IMR-90 (cell line): ENCODE results near the gene ALDH1L2. TPM values are rescaled to one million over a fixed set of nuclear protein-coding genes. Genes with fewer than 3 reads are reported as not detected.

Experiments
- ATAC-seq: fragments of 200-7000 bp; cut with Tn5 transposase; 2 replicates; pipeline ENCODE4 v1.9.1; 2020; ENCODE audit warnings: low read depth, mild to moderate bottlenecking, moderate library complexity
- BruUV-seq: library from RNA; stranded (reverse); fragments of 400-500 nt; replicated peaks from 2 replicates; lab custom pipeline; 2021; lab: Mats Ljungman, UMichigan
- CTCF ChIA-PET: fragments of 300-600 bp; formaldehyde crosslinking; extraction: SDS; loops from one replicate; lab custom pipeline; 2021; ENCODE audit warnings: antibody characterized with exemption; lab: Yijun Ruan, JAX
- POLR2A ChIA-PET: fragments of 300-600 bp; sonication (Branson Sonifier 250); formaldehyde crosslinking; loops from one replicate; lab custom pipeline; 2022; ENCODE audit warnings: antibody characterized with exemption; ENCODE audit not compliant: unreplicated experiment; lab: Charles Lee
- DNase-seq: peaks from one replicate; pipeline ENCODE4 v3.0.0; 2013
- H2AFZ ChIP-seq: replicated peaks from 2 replicates; pipeline ENCODE3; 2013; ENCODE audit warnings: low read length, mild to moderate bottlenecking; ENCODE audit not compliant: poor library complexity
- H2AK5ac ChIP-seq: 2 replicates; pipeline ENCODE4 v1.6.1; 2013; ENCODE audit warnings: low read depth, low read length, inconsistent platforms
- H2AK9ac ChIP-seq: replicated peaks from 2 replicates; pipeline ENCODE3; 2013; ENCODE audit warnings: mild to moderate bottlenecking, low read depth, low read length, moderate library complexity; ENCODE audit not compliant: poor library complexity
- H2BK120ac ChIP-seq: 2 replicates; pipeline ENCODE4 v1.6.1; 2013; ENCODE audit warnings: low read depth, low read length, inconsistent platforms
- H2BK15ac ChIP-seq: 3 replicates; pipeline ENCODE4 v1.6.1; 2013; ENCODE audit warnings: low read depth, low read length, inconsistent platforms
- H2BK20ac ChIP-seq: 2 replicates; pipeline ENCODE4 v1.6.1; 2013; ENCODE audit warnings: low read depth, mild to moderate bottlenecking, inconsistent platforms, low read length, moderate library complexity
- H2BK5ac ChIP-seq: 2 replicates; pipeline ENCODE4 v1.6.1; 2013; ENCODE audit warnings: mild to moderate bottlenecking, low read depth, low read length, inconsistent platforms; ENCODE audit not compliant: poor library complexity, severe bottlenecking
- H3K14ac ChIP-seq: replicated peaks from 2 replicates; pipeline ENCODE4 v1.6.1; 2013; ENCODE audit warnings: low read depth, low read length, inconsistent platforms
- H3K18ac ChIP-seq: 2 replicates; pipeline ENCODE4 v1.6.1; 2013; ENCODE audit warnings: low read depth, low read length, control low read depth
- H3K23ac ChIP-seq: 2 replicates; pipeline ENCODE4 v1.6.1; 2013; ENCODE audit warnings: low read depth, low read length, inconsistent platforms
- H3K27ac ChIP-seq: 2 replicates; pipeline ENCODE4 v1.5.1; 2013; ENCODE audit warnings: mild to moderate bottlenecking, control low read depth, low read length; ENCODE audit not compliant: insufficient read depth
- H3K27me3 ChIP-seq: 2 replicates; pipeline ENCODE4 v1.6.1; 2013; ENCODE audit warnings: low read length; ENCODE audit not compliant: control insufficient read depth, insufficient read depth
- H3K36me3 ChIP-seq: 2 replicates; pipeline ENCODE4 v1.6.1; 2013; ENCODE audit warnings: low read length, mixed read lengths; ENCODE audit not compliant: control insufficient read depth, insufficient read depth
- H3K4ac ChIP-seq: 2 replicates; pipeline ENCODE4 v1.6.1; 2013; ENCODE audit warnings: low read depth, low read length, inconsistent platforms
- H3K4me1 ChIP-seq: 2 replicates; pipeline ENCODE4 v1.6.1; 2013; ENCODE audit warnings: low read length, mixed read lengths; ENCODE audit not compliant: control insufficient read depth, insufficient read depth
- H3K4me2 ChIP-seq: 2 replicates; pipeline ENCODE4 v1.6.1; 2013; ENCODE audit warnings: low read depth, mild to moderate bottlenecking, control low read depth, low read length, moderate library complexity
- H3K4me3 ChIP-seq: 2 replicates; pipeline ENCODE4 v1.5.1; 2013; ENCODE audit warnings: low read depth, mild to moderate bottlenecking, control low read depth, low read length, moderate library complexity; ENCODE audit not compliant: insufficient read depth
- H3K56ac ChIP-seq: 2 replicates; pipeline ENCODE4 v1.6.1; 2013; ENCODE audit warnings: low read length, inconsistent platforms; ENCODE audit not compliant: insufficient read depth; ENCODE audit errors: extremely low read depth
- H3K79me1 ChIP-seq, 2 experiments: 2 replicates each; pipeline ENCODE4 v1.6.1; 2013; ENCODE audit warnings: low read length in 2 of 2, inconsistent platforms in 1 of 2, low read depth in 1 of 2
- H3K9ac ChIP-seq: 2 replicates; pipeline ENCODE4 v1.6.1; 2013; ENCODE audit warnings: low read depth, low read length, control low read depth
- H3K9me1 ChIP-seq: 2 replicates; pipeline ENCODE4 v1.6.1; 2013; ENCODE audit warnings: low read length, inconsistent platforms; ENCODE audit not compliant: insufficient read depth
- H3K9me3 ChIP-seq: 2 replicates; pipeline ENCODE4 v1.6.1; 2013; ENCODE audit warnings: low read length; ENCODE audit not compliant: control insufficient read depth, insufficient read depth
- H4K20me1 ChIP-seq: 2 replicates; pipeline ENCODE4 v1.6.1; 2013; ENCODE audit warnings: low read length, inconsistent platforms; ENCODE audit not compliant: insufficient read depth
- H4K5ac ChIP-seq: 2 replicates; pipeline ENCODE4 v1.6.1; 2013; ENCODE audit warnings: mild to moderate bottlenecking, low read depth, low read length, control low read depth
- H4K8ac ChIP-seq, 2 experiments: 2 replicates each; pipeline ENCODE4 v1.6.1; 2013; ENCODE audit warnings: low read depth in 2 of 2, low read length in 2 of 2, control low read depth in 1 of 2, inconsistent platforms in 1 of 2
- H4K91ac ChIP-seq: 2 replicates; pipeline ENCODE4 v1.6.1; 2013; ENCODE audit warnings: low read depth, low read length, inconsistent platforms; ENCODE audit not compliant: insufficient read depth
- BHLHE40 ChIP-seq: fragments of 150-350 bp; IDR thresholded peaks from 2 replicates; pipeline ENCODE4 v1.6.1; 2016; ENCODE audit warnings: mild to moderate bottlenecking, low read depth, low read length
- CEBPB ChIP-seq: IDR thresholded peaks from 2 replicates; pipeline ENCODE4 v1.6.1; 2012; ENCODE audit warnings: low read depth, low read length, improper control_type of control experiment
- FOS ChIP-seq: fragments of 150-350 bp; IDR thresholded peaks from 2 replicates; pipeline ENCODE4 v1.6.1; 2016; ENCODE audit warnings: low read depth, low read length
- MAFK ChIP-seq: IDR thresholded peaks from 2 replicates; pipeline ENCODE4 v1.6.1; 2012; ENCODE audit warnings: low read depth, low read length, improper control_type of control experiment
- MAZ ChIP-seq: IDR thresholded peaks from 2 replicates; pipeline ENCODE4 v1.6.1; 2012; ENCODE audit warnings: low read depth, mild to moderate bottlenecking, low read length, improper control_type of control experiment, moderate library complexity, borderline replicate concordance
- MXI1 ChIP-seq: IDR thresholded peaks from 2 replicates; pipeline ENCODE4 v1.6.1; 2012; ENCODE audit warnings: low read depth, mild to moderate bottlenecking, low read length, moderate library complexity, borderline replicate concordance
- NFE2L2 ChIP-seq: fragments of 150-350 bp; IDR thresholded peaks from 2 replicates; pipeline ENCODE4 v1.6.1; 2016; ENCODE audit warnings: low read depth, mild to moderate bottlenecking, low read length
- POLR2A ChIP-seq: IDR thresholded peaks from 2 replicates; pipeline ENCODE4 v1.6.1; 2012; ENCODE audit warnings: mild to moderate bottlenecking, low read depth, low read length
- RAD21 ChIP-seq: IDR thresholded peaks from 2 replicates; pipeline ENCODE4 v1.6.1; 2012; ENCODE audit warnings: low read length, improper control_type of control experiment
- RCOR1 ChIP-seq: IDR thresholded peaks from 2 replicates; pipeline ENCODE4 v1.6.1; 2012; ENCODE audit warnings: mild to moderate bottlenecking, low read length, improper control_type of control experiment; ENCODE audit not compliant: insufficient replicate concordance
- RFX5 ChIP-seq: IDR thresholded peaks from 2 replicates; pipeline ENCODE4 v1.8.0; 2012; ENCODE audit warnings: low read depth, mild to moderate bottlenecking, low read length, moderate library complexity
- SMC3 ChIP-seq: fragments of 150-350 bp; IDR thresholded peaks from 2 replicates; pipeline ENCODE4 v1.6.1; 2016; ENCODE audit warnings: low read depth, mild to moderate bottlenecking, antibody characterized with exemption, low read length, moderate library complexity
- WGBS, 2 experiments: methylation state at CpG; one replicate each; pipeline versions ENCODE4 v1.1.5 to v1.1.7; 2013; ENCODE audit warnings: missing lambda C conversion rate in 2 of 2; ENCODE audit not compliant: insufficient read length in 1 of 2; ENCODE audit errors: extremely low coverage in 2 of 2; 5-methylcytosine and 5-hydroxymethylcytosine counted together
- dilution Hi-C: fragments of 300-500 bp; cut with HindIII; formaldehyde crosslinking; loops from one replicate; pipeline ENCODE4 v1.14.3; 2018; ENCODE audit warnings: low sequenced_read_pairs; ENCODE audit not compliant: unreplicated experiment
- in situ Hi-C: fragments of 300-500 bp; cut with MboI; formaldehyde crosslinking; loops from 3 replicates; pipeline ENCODE4 v1.14.3; 2019; ENCODE audit warnings: low sequenced_read_pairs, inconsistent platforms, mixed read lengths
- intact Hi-C: fragments of 100-400 bp; cut with micrococcal nuclease; formaldehyde crosslinking; loops from 2 replicates; pipeline ENCODE4 v1.10.0; 2022
- polyA plus RNA-seq, 3 experiments: library from polyadenylated mRNA; depleted of rRNA; stranded (reverse); fragments of >200 nt; gene quantifications; 2 replicates each; pipeline ENCODE4 v1.2.3, GENCODE V29; 2012; ENCODE audit warnings: low replicate concordance in 1 of 3
- total RNA-seq: library from RNA; depleted of rRNA; stranded (reverse); fragments of >200 nt; gene quantifications from 2 replicates; pipeline ENCODE4 v1.2.3, GENCODE V29; 2012
- TF ChIP-seq, protein P1 (sequence below): conservative IDR thresholded peaks from 2 replicates; pipeline ENCODE4 v1.5.1; 2012; ENCODE audit warnings: mild to moderate bottlenecking, low read depth, low read length, improper control_type of control experiment
- TF ChIP-seq, protein P2 (sequence below): fragments of 150-350 bp; IDR thresholded peaks from 2 replicates; pipeline ENCODE4 v1.6.1; 2016; ENCODE audit warnings: low read depth, mild to moderate bottlenecking, low read length, moderate library complexity, borderline replicate concordance

The ALDH1L2 gene
- total and polyA plus RNA-seq, 2 of the 4 experiments (the other 2 are of a cell fraction): 21.1 to 22.8 TPM

DNA sequence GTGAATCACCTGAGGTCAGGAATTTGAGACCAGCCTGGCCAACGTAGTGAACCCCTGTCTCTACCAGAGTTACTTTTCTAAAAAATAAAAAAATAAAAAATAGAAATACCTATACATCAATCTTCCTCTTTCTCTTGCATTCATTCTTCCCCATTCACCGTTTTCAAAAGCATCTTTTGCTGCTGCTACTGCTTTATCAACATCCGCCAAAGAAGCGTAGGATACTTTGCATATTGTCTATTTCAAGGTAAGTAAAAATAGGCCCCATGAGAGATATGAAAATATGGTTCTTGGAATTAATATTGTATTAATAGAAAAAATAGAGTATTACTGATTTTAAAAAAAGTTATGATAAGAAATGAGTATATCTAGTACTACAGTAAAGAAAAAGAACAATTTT, 32.3 kb downstream of the ALDH1L2 start:
- in situ Hi-C loops: loop anchor here (5.0 to 25.0 kb wide), 2 partner anchors 670 to 865 kb away; no protein-coding TSS in a partner anchor
- H3K36me3 ChIP-seq: peaks cover 29% of the 10 kb centered on the region
- no TSS peak for BruUV-seq

More for the DNA sequence above, 32.3 kb downstream of the ALDH1L2 start:
- intact Hi-C loops: loop anchor here (5.0 kb wide), 1 partner anchor 175 kb away; no protein-coding TSS in a partner anchor
- Histone ChIP-seq H2AK9ac (no peak overlapping the region), H2BK120ac (no peak overlapping the region), H3K14ac (no peak overlapping the region), H2BK5ac (no peak overlapping the region), H3K4me1 (no peaks in the 10 kb centered on the region), H3K27ac (no peak overlapping the region), H3K9ac (no peak overlapping the region), H4K5ac (no peak overlapping the region), H2AFZ (no peak overlapping the region), H3K9me1 (no peaks in the 10 kb centered on the region), H2AK5ac (no peak overlapping the region), H2BK15ac (no peak overlapping the region), H3K79me1 (no peaks in the 10 kb centered on the region; a peak in 1 of 4 replicates), H4K91ac (no peak overlapping the region), H3K4me2 (no peak overlapping the region), H3K56ac (no peak overlapping the region), H3K9me3 (peaks cover 2% of the 10 kb centered on the region), H2BK20ac (no peak overlapping the region), H4K8ac (no peak overlapping the region), H3K4me3 (no peak overlapping the region), H3K23ac (no peak overlapping the region), H3K4ac (no peak overlapping the region), H3K27me3 (no peaks in the 10 kb centered on the region), H4K20me1 (no peaks in the 10 kb centered on the region), H3K18ac (no peak overlapping the region)
- POLR2A ChIA-PET: no interaction called here
- no peak for ATAC-seq
- dilution Hi-C loops: no loop called here
- DNase-seq: no peak
- CTCF ChIA-PET: no interaction called here
- TF ChIP-seq NFE2L2 (no peak), SMC3 (no peak), POLR2A (no peak), BHLHE40 (no peak), RAD21 (no peak), MAFK (no peak), RFX5 (no peak), CEBPB (no peak), FOS (no peak), RCOR1 (no peak), MXI1 (no peak), MAZ (no peak)
- TF ChIP-seq, protein P1, sequence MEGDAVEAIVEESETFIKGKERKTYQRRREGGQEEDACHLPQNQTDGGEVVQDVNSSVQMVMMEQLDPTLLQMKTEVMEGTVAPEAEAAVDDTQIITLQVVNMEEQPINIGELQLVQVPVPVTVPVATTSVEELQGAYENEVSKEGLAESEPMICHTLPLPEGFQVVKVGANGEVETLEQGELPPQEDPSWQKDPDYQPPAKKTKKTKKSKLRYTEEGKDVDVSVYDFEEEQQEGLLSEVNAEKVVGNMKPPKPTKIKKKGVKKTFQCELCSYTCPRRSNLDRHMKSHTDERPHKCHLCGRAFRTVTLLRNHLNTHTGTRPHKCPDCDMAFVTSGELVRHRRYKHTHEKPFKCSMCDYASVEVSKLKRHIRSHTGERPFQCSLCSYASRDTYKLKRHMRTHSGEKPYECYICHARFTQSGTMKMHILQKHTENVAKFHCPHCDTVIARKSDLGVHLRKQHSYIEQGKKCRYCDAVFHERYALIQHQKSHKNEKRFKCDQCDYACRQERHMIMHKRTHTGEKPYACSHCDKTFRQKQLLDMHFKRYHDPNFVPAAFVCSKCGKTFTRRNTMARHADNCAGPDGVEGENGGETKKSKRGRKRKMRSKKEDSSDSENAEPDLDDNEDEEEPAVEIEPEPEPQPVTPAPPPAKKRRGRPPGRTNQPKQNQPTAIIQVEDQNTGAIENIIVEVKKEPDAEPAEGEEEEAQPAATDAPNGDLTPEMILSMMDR: no peak
- TF ChIP-seq, protein P2, sequence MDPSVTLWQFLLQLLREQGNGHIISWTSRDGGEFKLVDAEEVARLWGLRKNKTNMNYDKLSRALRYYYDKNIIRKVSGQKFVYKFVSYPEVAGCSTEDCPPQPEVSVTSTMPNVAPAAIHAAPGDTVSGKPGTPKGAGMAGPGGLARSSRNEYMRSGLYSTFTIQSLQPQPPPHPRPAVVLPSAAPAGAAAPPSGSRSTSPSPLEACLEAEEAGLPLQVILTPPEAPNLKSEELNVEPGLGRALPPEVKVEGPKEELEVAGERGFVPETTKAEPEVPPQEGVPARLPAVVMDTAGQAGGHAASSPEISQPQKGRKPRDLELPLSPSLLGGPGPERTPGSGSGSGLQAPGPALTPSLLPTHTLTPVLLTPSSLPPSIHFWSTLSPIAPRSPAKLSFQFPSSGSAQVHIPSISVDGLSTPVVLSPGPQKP: no peak
- WGBS, 2 experiments: no CpG with 5 or more reads among the region's 4 CpGs
